ENCODE results near the gene LAG3. TPM values are rescaled to one million over a fixed set of nuclear protein-coding genes. Genes with fewer than 3 reads are reported as not detected.

The LAG3 gene
- total and polyA plus RNA-seq, 2 donors (not counting 1 experiment from before 2014, with no cell fraction given): 0.17 TPM

DNA sequence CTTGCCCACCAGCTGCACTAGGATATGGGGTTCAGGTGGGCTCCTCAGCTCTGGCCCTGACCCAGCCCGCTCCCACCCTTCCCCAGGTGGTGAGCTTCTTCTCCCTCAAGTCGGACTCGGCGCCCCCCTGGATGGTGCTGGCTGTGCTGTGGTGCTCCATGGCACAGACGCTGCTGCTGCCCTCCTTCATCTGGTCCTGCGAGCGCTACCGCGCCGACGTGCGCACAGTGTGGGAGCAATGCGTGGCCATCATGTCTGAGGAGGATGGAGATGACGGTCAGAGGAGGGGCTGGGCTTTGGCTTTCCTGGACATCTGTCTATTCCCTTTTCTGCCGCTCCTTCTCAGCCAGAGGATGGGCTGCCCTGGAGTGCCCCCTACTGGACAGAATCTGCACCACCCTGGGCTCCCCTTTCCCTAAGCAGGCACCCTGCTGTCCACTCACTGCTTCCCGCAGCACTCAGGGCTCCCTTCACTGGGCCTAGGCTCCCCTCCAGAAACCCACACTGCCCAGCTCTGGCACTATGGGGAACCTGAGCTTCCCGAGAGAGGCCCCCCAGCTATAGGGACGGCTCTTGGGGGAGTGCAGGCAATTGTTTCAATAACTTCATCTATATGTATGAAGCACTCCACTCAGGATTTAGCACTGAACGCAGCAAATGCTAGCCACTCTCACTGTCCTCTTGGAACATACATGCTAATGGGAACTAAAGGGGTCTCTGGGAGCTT lies 53.2 kb downstream of the LAG3 start:
- TF ChIP-seq CTCF (conservative IDR thresholded peaks at IDR 0.05 in 1 of 2, IDR thresholded peaks at IDR 0.05 in 1 of 2; ENCODE audit: low read depth in 1 of 2, low read length in 2 of 2) (peak; percentile 91 to 96), EZH2 (IDR thresholded peaks at IDR 0.05; ENCODE audit: low read length, missing control alignments) (no peak)
- Histone ChIP-seq H3K4me3 (replicated peaks in 1 of 4; ENCODE audit: control extremely low read depth in 1 of 4, insufficient read depth in 1 of 4, low read depth in 3 of 4, low read length in 4 of 4) (peak overlapping the region in 2 of 4 experiments; percentile 38 to 48), H3K4me1 (ENCODE audit: control insufficient read depth, extremely low read depth, insufficient read depth, low read length) (peaks cover 26% of the 10 kb centered on the region), H3K4me2 (ENCODE audit: extremely low read depth, insufficient read depth, low read length) (peak overlapping the region; percentile 39), H3K27ac (ENCODE audit: insufficient read depth, low read length) (peak overlapping the region; percentile 2), H3K9ac (ENCODE audit: insufficient read depth, low read length) (no peak overlapping the region), H2AFZ (ENCODE audit: low read length) (peak overlapping the region; percentile 17), H3K79me2 (ENCODE audit: control insufficient read depth, insufficient read depth, low read length) (peaks cover 24% of the 10 kb centered on the region), H3K27me3 (ENCODE audit: control insufficient read depth, insufficient read depth, low read length) (peaks cover 2% of the 10 kb centered on the region), H3K36me3 (ENCODE audit: control insufficient read depth, insufficient read depth, low read length) (peaks cover 10% of the 10 kb centered on the region), H3K9me3 (ENCODE audit: control insufficient read depth, insufficient read depth, low read depth, low read length) (no peaks in the 10 kb centered on the region), H4K20me1 (ENCODE audit: control insufficient read depth, extremely low read depth, insufficient read depth, low read length) (no peaks in the 10 kb centered on the region)
- DNase-seq (ENCODE audit: low read depth in 2 of 2): peak; percentile 74 to 85

DNA sequence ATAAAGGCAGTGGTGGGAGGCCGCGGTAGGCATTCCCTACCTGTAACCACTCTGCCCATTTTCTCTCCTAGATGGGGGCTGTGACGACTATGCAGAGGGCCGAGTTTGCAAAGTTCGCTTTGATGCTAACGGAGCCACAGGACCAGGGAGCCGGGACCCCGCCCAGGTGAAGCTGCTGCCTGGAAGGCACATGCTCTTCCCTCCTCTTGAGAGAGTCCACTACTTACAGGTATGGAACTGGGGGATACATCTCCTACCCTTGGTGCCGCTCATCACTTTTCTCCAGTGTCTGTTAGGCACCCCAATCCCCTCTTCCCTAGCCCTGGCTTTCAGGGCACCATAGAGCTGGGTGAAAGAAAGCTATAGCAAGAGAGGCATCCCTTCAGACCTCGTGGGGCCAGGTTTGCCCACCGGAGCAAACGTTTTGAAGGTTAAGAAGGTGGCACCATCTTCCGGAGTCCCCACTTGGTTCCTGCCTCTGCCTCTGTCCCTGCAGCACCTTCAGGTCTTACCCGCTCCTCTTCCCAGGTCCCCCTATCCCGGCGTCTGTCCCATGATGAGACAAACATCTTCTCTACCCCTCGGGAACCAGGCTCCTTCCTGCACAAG lies 53.9 kb downstream of the LAG3 start:
- H3K36me3 ChIP-seq (ENCODE audit: control insufficient read depth, insufficient read depth, low read length): peaks cover 15% of the 10 kb centered on the region
- no peaks in the 10 kb centered on the region for H4K20me1 ChIP-seq (ENCODE audit: control insufficient read depth, extremely low read depth, insufficient read depth, low read length)
- peaks cover 24% of the 10 kb centered on the region for H3K4me1 ChIP-seq (ENCODE audit: control insufficient read depth, extremely low read depth, insufficient read depth, low read length)
- peaks cover 26% of the 10 kb centered on the region for H3K79me2 ChIP-seq (ENCODE audit: control insufficient read depth, insufficient read depth, low read length)
- no peak overlapping the region for H3K4me3 ChIP-seq (replicated peaks in 1 of 4; ENCODE audit: control extremely low read depth in 1 of 4, insufficient read depth in 1 of 4, low read depth in 3 of 4, low read length in 4 of 4)
- no peak overlapping the region for H3K4me2 ChIP-seq (ENCODE audit: extremely low read depth, insufficient read depth, low read length)
- no peak overlapping the region for H3K9ac ChIP-seq (ENCODE audit: insufficient read depth, low read length)
- DNase-seq (ENCODE audit: low read depth in 2 of 2): no peak
- no peak overlapping the region for H3K27ac ChIP-seq (ENCODE audit: insufficient read depth, low read length)
- no peaks in the 10 kb centered on the region for H3K9me3 ChIP-seq (ENCODE audit: control insufficient read depth, insufficient read depth, low read depth, low read length)
- TF ChIP-seq CTCF (conservative IDR thresholded peaks at IDR 0.05 in 1 of 2, IDR thresholded peaks at IDR 0.05 in 1 of 2; ENCODE audit: low read depth in 1 of 2, low read length in 2 of 2) (no peak), EZH2 (IDR thresholded peaks at IDR 0.05; ENCODE audit: low read length, missing control alignments) (no peak)
- no peak overlapping the region for H2AFZ ChIP-seq (ENCODE audit: low read length)
- peaks cover 2% of the 10 kb centered on the region for H3K27me3 ChIP-seq (ENCODE audit: control insufficient read depth, insufficient read depth, low read length)

DNA sequence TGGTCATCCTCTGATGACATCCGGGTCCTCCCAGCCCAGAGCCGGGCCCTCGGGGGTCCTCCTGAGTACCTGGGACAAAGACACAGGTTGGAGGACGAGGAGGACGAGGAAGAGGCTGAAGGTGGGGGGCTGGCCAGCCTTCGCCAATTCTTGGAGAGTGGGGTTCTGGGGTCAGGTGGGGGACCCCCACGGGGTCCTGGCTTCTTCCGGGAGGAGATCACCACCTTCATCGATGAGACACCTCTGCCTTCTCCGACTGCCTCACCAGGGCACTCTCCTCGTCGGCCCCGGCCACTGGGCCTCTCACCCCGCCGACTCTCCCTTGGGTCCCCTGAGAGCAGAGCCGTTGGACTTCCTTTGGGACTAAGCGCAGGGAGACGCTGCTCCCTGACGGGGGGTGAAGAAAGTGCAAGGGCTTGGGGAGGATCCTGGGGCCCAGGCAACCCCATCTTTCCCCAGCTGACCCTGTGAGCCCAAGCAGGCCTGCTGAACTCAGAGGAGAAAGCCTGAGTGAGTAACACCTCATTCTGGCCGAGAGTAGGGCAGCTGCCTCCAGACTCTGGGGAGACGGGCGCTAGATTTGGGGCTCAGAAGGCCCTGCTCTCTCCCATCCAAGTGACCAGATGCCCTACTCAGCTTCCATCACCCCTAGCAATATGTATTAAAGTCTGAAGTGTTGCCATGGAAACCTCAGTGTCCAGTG lies 54.6 kb downstream of the LAG3 start:
- Histone ChIP-seq H3K79me2 (ENCODE audit: control insufficient read depth, insufficient read depth, low read length) (peaks cover 26% of the 10 kb centered on the region), H3K9me3 (ENCODE audit: control insufficient read depth, insufficient read depth, low read depth, low read length) (no peaks in the 10 kb centered on the region), H3K27ac (ENCODE audit: insufficient read depth, low read length) (peak overlapping the region; percentile 78), H3K27me3 (ENCODE audit: control insufficient read depth, insufficient read depth, low read length) (peaks cover 2% of the 10 kb centered on the region), H4K20me1 (ENCODE audit: control insufficient read depth, extremely low read depth, insufficient read depth, low read length) (no peaks in the 10 kb centered on the region), H3K9ac (ENCODE audit: insufficient read depth, low read length) (peak overlapping the region; percentile 51), H3K4me2 (ENCODE audit: extremely low read depth, insufficient read depth, low read length) (peak overlapping the region; percentile 73), H3K36me3 (ENCODE audit: control insufficient read depth, insufficient read depth, low read length) (peaks cover 20% of the 10 kb centered on the region), H3K4me3 (replicated peaks in 1 of 4; ENCODE audit: control extremely low read depth in 1 of 4, insufficient read depth in 1 of 4, low read depth in 3 of 4, low read length in 4 of 4) (peak overlapping the region in 2 of 4 experiments; percentile 19 to 25), H2AFZ (ENCODE audit: low read length) (peak overlapping the region; percentile 21), H3K4me1 (ENCODE audit: control insufficient read depth, extremely low read depth, insufficient read depth, low read length) (peaks cover 23% of the 10 kb centered on the region)
- no peak for DNase-seq (ENCODE audit: low read depth in 2 of 2)
- TF ChIP-seq EZH2 (IDR thresholded peaks at IDR 0.05; ENCODE audit: low read length, missing control alignments) (no peak), CTCF (conservative IDR thresholded peaks at IDR 0.05 in 1 of 2, IDR thresholded peaks at IDR 0.05 in 1 of 2; ENCODE audit: low read depth in 1 of 2, low read length in 2 of 2) (no peak)
